ENCODE data around the gene RAB10.
"Not testable (repeated sequence)": the region's sequence is repeated elsewhere in the genome, so short reads cannot be mapped to it uniquely, and the experiment has no call there.

RAB10 gene

DNA sequence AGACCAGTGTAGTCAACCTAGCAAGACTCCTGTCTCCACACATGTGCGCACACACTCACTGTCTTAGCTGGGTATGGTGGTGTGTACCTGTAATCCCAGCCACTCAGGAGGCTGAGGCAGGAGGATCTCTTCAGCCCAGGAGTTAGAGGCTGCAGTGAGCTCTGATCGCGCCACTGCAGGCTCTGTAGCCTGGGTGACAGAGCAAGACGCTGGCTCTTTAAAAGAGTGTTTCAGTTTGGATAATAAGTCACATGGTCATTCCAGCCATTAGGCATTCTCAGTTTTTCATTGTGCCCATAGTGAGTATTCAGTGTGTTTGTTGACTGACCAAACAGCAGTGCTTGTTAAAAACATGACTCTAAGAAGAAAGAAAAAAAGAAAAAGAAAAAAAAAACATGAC lies 31.0 kb downstream of the RAB10 start:
- no peak for DNase-seq

GRCh38 chr2:26067186-26067974 lies 33.5 kb downstream of the RAB10 start:
- DNase-seq, result no peak

- DNase-seq, result no peak
Observed at GRCh38 chr2:26067980-26068507, 34.2 kb downstream of the RAB10 start.

- peak; percentile 57 for DNase-seq
Observed at GRCh38 chr2:26068602-26069298, 34.9 kb downstream of the RAB10 start.

- DNase-seq, result no peak
Observed at GRCh38 chr2:26070730-26071129, 36.8 kb downstream of the RAB10 start.

DNA sequence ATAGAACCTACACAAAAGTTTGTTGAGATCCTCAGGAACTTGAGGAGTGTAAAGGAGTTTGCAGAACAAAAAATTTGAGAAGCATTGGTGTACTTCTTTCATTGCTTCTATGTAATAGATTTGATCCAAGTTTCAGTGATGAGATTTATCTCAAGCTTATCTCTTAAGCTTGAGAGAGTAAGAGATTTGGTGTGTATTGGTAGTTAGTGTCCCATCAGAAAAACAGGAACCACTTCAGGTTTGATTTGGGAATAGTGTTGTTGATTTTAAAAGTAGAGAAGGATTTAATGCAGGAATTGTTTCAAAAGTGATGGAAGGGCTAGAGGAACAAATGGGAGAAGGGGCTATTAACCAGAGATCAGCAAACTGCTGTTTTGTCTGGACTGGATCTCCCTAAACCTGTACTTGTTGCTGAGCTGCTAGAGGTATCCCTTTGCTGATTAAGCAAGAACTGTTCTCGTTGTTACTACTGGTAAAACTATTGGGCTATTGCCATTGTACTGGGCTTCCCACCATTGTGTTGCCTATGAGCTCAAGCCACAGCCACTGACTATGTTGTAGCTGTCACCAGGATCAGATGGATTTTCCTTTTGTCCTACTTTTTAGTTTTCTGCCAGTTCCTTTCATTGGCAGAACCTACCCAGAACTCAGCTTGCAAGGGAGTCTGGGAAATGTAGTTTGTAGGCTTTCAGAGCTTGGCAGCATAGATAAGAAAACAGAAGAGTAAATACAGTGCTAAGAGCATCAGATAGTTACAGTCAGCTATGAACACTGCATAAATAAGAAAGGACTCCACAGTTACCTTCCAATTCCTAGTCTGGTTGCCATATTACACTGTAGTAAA lies 39.3 kb downstream of the RAB10 start:
- DNase-seq, result no peak

GRCh38 chr2:26073830-26074229 lies 39.9 kb downstream of the RAB10 start:
- no peak for DNase-seq

- no peak for DNase-seq
Observed at GRCh38 chr2:26074676-26075075, 40.8 kb downstream of the RAB10 start.

DNA sequence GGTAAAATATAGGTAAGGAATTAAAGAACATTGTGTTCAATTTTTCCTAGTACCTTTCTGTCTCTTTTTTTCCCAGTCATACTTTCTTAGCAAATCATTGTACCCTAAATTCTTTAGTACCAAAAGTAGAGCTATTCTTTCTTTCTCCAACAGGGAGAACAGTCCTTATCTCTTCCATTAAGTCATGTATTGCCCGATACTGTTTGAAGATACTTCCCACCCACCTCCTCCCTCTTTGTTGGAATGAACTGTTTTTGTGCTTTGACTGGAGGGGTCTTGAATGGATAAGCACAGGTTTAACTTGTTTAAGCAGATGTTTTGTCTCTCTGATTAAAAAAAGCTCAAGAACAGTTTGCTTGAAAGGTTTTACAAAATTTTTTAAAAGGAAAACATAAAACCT lies 41.3 kb downstream of the RAB10 start:
- no peak for DNase-seq

DNA sequence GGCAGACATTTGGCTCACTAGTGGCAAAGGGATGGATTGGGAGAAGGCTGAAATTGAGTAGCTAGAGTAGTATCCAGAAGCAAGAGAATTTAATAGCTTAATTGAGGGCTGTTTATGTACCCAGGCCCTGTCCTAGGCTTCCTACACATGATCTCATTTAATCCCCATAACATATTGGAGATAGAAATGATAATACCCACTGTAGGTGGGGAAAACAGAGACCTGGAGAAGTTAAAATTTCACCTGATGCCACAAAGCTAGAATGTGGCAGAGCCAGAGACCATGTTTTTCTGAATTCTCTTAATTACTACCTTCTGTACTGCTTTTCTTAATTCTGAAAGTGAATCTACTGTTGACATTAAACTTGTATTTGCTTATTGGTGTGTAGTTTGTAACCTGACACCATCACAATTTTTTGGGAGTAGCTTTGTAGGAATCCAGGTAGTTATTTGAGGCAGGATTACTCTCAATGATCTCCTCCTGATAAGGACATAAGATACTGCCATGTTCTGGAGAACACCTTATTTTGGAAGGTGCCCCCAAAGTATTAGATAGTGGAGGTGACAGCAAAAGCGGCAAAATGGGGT lies 42.2 kb downstream of the RAB10 start:
- no peak for DNase-seq

DNA sequence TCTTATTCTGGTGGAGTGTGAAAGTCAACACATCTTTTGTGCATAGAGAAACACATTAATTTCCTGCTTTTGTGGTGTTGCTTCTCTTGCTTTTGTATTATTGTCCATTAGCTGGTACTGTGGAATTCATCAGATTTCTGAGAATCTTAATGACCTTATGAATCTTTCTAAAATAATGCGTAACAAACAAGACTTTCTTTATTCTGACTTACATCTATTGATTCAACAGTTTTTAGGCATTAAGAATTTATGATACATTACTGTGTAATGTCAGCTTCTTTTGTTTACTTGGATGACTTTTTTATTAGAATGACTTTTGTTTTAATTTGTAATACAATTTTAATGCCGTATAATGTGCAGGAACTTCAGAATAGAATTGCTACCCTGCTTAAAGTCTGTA lies 43.4 kb downstream of the RAB10 start:
- DNase-seq, result no peak

- no peak for DNase-seq
Observed at GRCh38 chr2:26078939-26079338, 45.1 kb downstream of the RAB10 start.

DNA sequence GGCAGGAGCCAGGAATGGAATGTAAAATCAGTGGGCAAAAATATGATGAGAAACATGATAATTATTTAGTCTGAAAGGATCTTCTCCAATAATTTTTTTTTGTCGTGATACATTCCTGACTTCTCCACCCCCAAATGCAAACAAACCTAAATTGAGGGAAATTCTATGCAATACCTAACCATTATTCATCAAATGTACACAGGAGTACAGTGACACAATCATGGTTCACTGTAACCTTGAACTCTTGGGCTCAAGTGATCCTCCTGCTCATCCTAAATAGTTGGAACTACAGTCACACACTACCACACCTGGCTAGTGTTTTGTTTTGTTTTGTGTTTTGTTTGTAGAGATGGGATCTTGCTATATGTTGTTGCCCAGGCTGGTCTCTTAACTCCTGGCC lies 46.5 kb downstream of the RAB10 start:
- DNase-seq, result no peak

GRCh38 chr2:26080925-26081324 lies 47.0 kb downstream of the RAB10 start:
- not testable (repeated sequence) for DNase-seq

DNA sequence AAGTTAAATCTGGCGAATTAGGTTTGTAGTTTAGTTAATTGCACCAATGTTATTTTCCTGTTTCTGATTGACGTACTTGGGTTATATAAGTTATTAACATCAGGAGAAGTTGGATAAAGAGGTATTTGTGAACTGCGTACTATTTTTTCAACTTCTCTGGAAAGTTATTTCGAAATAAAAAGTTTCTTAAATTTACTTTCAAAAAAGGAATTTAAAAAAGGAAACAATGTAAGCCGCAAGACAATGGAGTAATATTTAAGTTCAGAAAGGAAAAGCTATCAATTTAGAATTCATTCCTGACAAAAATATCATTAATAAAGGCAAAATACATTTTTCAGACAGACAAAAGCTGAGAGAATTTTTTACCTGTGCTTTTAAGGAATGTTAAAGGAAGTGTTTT lies 47.7 kb downstream of the RAB10 start:
- DNase-seq, result no peak

- no peak for DNase-seq
Observed at GRCh38 chr2:26086155-26086637, 52.3 kb downstream of the RAB10 start.

- no peak for DNase-seq
Observed at GRCh38 chr2:26086779-26087178, 52.9 kb downstream of the RAB10 start.

DNA sequence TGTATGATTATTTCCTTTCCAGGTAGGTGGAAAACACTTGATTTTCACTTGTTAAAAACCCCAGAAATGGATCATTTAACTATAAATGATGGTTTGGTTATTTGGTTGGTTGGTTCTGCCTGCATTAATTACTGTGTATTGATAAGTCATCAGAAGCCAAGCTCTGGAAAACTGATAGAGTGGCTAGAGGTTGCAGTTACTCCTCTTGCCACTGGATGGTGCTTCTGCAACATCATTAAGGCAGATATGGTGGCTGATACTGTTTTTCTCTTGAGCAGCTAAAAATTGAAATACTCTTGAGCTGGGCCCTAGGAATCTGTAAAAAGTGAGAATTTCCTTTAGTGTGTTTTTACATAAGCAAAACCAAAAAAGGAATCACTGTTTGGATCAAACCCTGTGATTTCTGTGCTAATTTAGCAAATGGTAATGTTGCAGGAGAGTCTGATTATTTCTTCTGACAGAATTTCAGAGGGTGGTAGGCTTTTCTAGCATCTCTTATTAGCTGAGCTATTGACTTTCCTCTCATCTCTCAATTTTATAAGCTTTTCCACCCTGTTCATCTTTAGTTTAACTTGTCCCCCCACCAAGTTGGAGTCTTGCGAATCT lies 54.3 kb downstream of the RAB10 start:
- no peak for DNase-seq

DNA sequence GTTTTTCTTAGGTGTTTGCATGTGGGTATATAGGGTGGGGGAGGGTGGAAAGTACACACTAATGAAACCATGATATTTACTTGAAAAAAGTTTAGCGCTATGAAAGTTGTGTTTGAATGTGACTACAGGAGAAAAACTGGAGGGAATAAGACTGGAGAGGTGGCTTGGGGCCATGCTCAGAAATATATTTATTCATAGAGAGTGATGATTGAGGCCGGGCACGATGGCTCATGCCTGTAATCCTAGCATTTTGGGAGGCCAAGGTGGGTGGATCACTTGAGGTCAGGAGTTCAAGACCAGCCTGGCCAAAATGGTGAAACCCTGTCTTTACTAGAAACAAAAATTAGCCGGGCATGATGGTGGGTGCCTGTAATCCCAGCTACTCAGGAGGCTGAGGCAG lies 55.0 kb downstream of the RAB10 start:
- not testable (repeated sequence) for DNase-seq

DNA sequence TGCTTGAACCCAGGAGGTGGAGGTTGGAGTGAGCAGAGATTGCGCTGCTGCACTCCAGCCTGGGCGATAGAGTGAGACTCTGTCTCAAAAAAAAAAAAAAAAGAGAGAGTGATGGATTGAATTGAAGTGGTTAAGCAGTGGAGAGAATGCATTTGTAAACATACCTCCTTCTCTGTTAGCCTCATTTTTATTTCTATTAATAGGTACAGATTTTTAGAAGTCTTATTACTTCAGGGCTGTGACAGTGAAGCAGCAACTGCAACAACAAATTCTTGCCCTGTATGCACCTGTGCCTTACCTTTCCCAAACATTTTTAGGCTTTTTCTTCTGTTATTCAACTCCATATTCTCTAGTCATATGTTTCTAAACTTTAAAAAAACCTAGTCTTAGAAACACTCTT lies 55.5 kb downstream of the RAB10 start:
- DNase-seq, result no peak

GRCh38 chr2:26095758-26096157 lies 61.9 kb downstream of the RAB10 start:
- no peak for DNase-seq

- DNase-seq, result no peak
Observed at GRCh38 chr2:26099933-26100332, 66.0 kb downstream of the RAB10 start.
